Mucosa of descending colon (tissue), 3 donors: Measurements from ENCODE around the gene AVL9. TPM values are rescaled to one million over a fixed set of nuclear protein-coding genes. Genes with fewer than 3 reads are reported as not detected.
"Not testable (repeated sequence)": the region's sequence is repeated elsewhere in the genome, so short reads cannot be mapped to it uniquely, and the experiment has no call there.

Experiments used
- ATAC-seq: fragments of 200-7000 bp; cut with Tn5 transposase; one replicate; pipeline ENCODE4 v1.9.1; 2020; ENCODE audit warnings: mild to moderate bottlenecking, moderate library complexity
- DNase-seq, 3 donors: peaks; one replicate each; pipeline ENCODE4 v3.0.0-alpha.2; 2020
- H3K36me3 ChIP-seq: fragments of 200-600 bp; one replicate; pipeline ENCODE4 v1.8.0; 2021; ENCODE audit warnings: low read depth, mild to moderate bottlenecking
- H3K4me1 ChIP-seq: fragments of 200-600 bp; one replicate; pipeline ENCODE4 v1.8.0; 2021; ENCODE audit warnings: low read depth, mild to moderate bottlenecking
- H3K4me3 ChIP-seq: fragments of 200-600 bp; one replicate; pipeline ENCODE4 v1.8.0; 2021; ENCODE audit warnings: mild to moderate bottlenecking
- H3K9me3 ChIP-seq: fragments of 200-600 bp; one replicate; pipeline ENCODE4 v1.8.0; 2021; ENCODE audit warnings: mild to moderate bottlenecking
- CTCF ChIP-seq: fragments of 200-600 bp; IDR thresholded peaks from one replicate; pipeline ENCODE4 v1.8.0; 2022; ENCODE audit warnings: antibody characterized with exemption, mild to moderate bottlenecking
- intact Hi-C, 2 donors: fragments of 100-400 bp; cut with DNase I in 1 of 2; cut with micrococcal nuclease in 1 of 2; formaldehyde crosslinking; loops; one replicate each; pipeline versions ENCODE4 v1.11.0 to v1.11.1; 2022; cut with DNase I, micrococcal nuclease
- total RNA-seq, 3 donors: library from RNA; stranded (reverse); fragmentation: NEBNext Ultra II Directional in 2 of 3; extraction: Animal tissue kit (Norgen Biotek cat#: 25700) in 2 of 3; gene quantifications; one replicate each; pipeline versions ENCODE4 v1.2.1 to v1.2.4, GENCODE V29; 2021 to 2023
- donor health status: DM: no; HTN: no; CAD: no; lungs with moderate emphysema.
- donor health status: DM: no; HTN: no; CAD: no.
- donor health status: DM: no; HTN: yes; CAD: no.

Gene AVL9
- total RNA-seq, 3 donors from 2014 or later: 56.7 to 81.2 (median 74.5) TPM

- intact Hi-C loops: no loop called here
- ATAC-seq (no peak), DNase-seq (no peak)
- no peaks in the 10 kb centered on the region for H3K4me1 ChIP-seq
- H3K36me3 ChIP-seq: no peaks in the 10 kb centered on the region
- no peak overlapping the region for H3K4me3 ChIP-seq
- no peaks in the 10 kb centered on the region for H3K9me3 ChIP-seq
- TF ChIP-seq CTCF: no peak
These were observed 123.7 kb downstream of the AVL9 start for GRCh38 chr7:32618987-32619386.

- H3K9me3 ChIP-seq, intact Hi-C loops, DNase-seq, H3K36me3 ChIP-seq, H3K4me3 ChIP-seq, H3K4me1 ChIP-seq, ATAC-seq: not testable (repeated sequence)
These were observed 124.1 kb downstream of the AVL9 start for GRCh38 chr7:32619416-32619815.

DNA sequence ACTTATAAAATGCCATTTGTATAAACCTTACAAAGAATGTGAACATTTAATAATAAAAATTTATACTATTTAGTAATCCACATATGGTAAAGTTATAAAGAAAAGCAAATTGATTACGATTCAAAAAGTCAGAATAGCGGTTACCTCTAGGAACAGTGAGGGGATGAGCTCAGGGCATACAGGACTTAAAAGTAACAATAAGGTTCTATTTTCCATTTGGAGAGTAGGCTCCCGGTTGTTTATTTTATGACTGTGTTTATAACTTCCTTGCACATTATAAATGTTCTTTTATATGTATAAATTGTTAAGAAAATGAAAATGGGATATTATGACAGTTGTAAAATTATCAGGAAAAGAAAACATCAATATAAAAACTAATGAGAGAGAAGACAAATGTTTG lies 135.7 kb downstream of the AVL9 start:
- TF ChIP-seq CTCF: no peak
- no peak for DNase-seq
- no peak overlapping the region for H3K4me3 ChIP-seq
- H3K36me3 ChIP-seq: no peaks in the 10 kb centered on the region
- H3K9me3 ChIP-seq: no peaks in the 10 kb centered on the region
- ATAC-seq: no peak
- no peaks in the 10 kb centered on the region for H3K4me1 ChIP-seq
- intact Hi-C loops: no loop called here

DNA sequence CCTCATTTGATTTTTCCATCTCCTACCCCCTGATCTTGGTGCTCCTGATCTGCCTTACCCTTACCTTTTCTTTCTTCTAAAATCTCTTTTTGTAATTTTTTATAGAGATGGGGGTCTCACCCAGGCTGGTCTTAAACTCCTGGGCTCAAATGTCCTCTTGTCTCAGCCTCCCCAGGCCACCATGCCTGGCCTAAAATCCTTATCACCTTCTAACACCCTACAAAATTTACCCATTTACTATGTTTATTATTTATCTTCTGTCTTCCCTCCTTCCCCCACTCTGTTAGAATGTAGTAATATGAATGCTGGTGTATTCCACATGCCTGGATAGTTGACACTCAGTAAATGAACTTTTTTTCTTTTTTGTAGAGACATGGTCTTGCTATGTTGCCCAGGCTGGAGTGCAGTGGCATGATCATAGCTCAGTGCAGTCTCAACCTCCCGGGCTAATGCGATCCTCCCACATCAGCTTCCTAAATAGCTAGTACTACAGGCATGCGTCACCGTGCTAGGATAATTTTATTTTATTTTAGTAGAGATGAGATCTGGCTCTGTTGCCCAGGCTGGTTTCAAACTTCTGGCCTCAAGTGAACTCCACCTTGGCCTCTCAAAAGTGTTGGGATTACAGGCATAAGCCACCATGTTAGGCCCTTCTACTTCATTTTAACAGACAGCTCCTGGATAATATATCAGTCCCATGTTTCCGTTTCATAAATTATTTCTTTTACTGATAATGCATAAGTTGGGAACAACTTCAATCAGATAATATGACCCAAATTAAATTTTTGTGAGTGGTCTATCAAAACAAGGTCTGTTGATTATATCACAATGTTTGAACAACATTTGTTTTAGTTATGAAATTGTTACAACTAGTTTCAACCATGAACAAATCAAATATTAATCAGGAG lies 136.6 kb downstream of the AVL9 start:
- H3K36me3 ChIP-seq, ATAC-seq, H3K4me3 ChIP-seq, intact Hi-C loops, H3K4me1 ChIP-seq, H3K9me3 ChIP-seq, DNase-seq: not testable (repeated sequence)

DNA sequence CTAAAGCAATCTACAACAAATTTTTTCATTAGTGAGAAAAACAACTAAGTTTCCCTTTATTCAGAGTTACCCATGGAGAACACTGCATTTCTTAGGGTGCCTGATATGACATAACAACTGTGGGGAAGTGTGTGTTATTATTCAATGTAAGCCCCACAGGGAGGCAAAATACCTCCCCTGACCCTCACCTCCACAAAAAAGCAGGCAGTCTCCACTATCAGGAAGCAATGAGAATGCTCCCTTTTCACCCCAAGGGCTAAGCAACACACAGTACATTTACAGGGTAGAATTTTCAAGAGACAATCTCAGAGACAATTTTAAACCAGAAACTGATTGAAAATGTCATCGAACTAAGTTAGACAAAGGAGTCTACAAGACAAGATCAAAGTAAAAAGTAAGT lies 138.2 kb downstream of the AVL9 start:
- intact Hi-C loops, DNase-seq, H3K36me3 ChIP-seq, H3K4me3 ChIP-seq, H3K4me1 ChIP-seq, H3K9me3 ChIP-seq, ATAC-seq: not testable (repeated sequence)

- H3K36me3 ChIP-seq, H3K4me1 ChIP-seq, H3K4me3 ChIP-seq, ATAC-seq, H3K9me3 ChIP-seq, intact Hi-C loops, DNase-seq: not testable (repeated sequence)
These were observed 139.6 kb downstream of the AVL9 start for GRCh38 chr7:32634798-32635393.

DNA sequence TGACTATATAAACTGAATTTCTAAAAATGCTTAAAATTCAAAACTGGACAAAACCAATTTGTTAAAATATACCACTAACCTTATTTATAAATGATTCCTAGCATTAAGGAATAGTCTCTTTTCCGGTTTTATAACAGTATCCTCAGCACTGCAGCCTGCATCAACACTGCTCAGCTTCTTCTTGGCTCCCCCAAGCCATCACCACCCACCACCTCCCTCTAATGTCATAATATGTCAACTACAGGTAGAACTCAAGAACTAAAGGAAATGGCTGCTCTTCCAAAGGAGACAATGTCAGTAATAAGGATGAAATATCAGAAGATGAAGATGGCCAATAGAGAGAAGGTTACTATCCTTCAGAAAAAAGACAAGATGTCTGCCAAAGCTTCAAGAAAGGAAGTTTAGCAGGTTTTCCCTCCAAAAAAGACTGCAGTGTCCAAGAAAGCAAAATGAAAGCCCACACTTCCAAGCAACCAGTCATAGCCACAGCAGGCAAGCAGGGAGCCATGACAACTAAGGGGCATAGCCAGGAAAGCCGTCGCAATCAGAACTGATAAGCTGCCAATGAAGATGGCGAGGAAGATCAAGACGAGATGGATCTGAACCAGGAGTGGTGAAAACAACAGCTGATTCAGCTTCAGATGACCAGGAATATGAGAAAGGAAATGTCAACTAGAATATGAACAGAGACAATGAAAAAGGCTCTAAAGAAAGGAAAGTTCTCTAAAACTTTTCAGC lies 141.6 kb downstream of the AVL9 start:
- DNase-seq, intact Hi-C loops, H3K9me3 ChIP-seq, H3K4me1 ChIP-seq, H3K36me3 ChIP-seq, ATAC-seq, H3K4me3 ChIP-seq: not testable (repeated sequence)

GRCh38 chr7:32637611-32638010 lies 142.3 kb downstream of the AVL9 start:
- H3K4me3 ChIP-seq, intact Hi-C loops, DNase-seq, H3K9me3 ChIP-seq, H3K36me3 ChIP-seq, ATAC-seq, H3K4me1 ChIP-seq: not testable (repeated sequence)

Other genes starting within 250 kb of the AVL9 start
- 10 to 100 TPM; 27.2 to 44.0 (median 30.2) TPM for gene LSM5, start 5.1 kb upstream of the AVL9 start, total RNA-seq